Suprapubic skin (tissue), 4 donors: ENCODE measurements around the gene GRID2.
"Not testable (repeated sequence)": the region's sequence is repeated elsewhere in the genome, so short reads cannot be mapped to it uniquely, and the experiment has no call there.

Experiments
- POLR2A ChIP-seq, 2 donors: fragments of 450-650 bp; IDR thresholded peaks; one replicate each; pipeline ENCODE4 v1.6.1; 2017; ENCODE audit warnings: antibody characterized with exemption in 2 of 2, mild to moderate bottlenecking in 2 of 2, moderate library complexity in 2 of 2
- POLR2AphosphoS5 ChIP-seq, 3 donors: sonication (generic); formaldehyde crosslinking; IDR thresholded peaks; one replicate each; pipeline ENCODE4 v1.6.1; 2017; ENCODE audit warnings: antibody characterized with exemption in 3 of 3
- TF ChIP-seq, protein P1 (sequence below), 2 donors: fragments of 200-600 bp in 1 of 2; fragments of 450-650 bp in 1 of 2; sonication (generic) in 1 of 2; IDR thresholded peaks; one replicate each; pipeline ENCODE4 v1.5.1; 2016 to 2019; ENCODE audit warnings: antibody characterized with exemption in 2 of 2, mild to moderate bottlenecking in 1 of 2, moderate library complexity in 1 of 2

DNA sequence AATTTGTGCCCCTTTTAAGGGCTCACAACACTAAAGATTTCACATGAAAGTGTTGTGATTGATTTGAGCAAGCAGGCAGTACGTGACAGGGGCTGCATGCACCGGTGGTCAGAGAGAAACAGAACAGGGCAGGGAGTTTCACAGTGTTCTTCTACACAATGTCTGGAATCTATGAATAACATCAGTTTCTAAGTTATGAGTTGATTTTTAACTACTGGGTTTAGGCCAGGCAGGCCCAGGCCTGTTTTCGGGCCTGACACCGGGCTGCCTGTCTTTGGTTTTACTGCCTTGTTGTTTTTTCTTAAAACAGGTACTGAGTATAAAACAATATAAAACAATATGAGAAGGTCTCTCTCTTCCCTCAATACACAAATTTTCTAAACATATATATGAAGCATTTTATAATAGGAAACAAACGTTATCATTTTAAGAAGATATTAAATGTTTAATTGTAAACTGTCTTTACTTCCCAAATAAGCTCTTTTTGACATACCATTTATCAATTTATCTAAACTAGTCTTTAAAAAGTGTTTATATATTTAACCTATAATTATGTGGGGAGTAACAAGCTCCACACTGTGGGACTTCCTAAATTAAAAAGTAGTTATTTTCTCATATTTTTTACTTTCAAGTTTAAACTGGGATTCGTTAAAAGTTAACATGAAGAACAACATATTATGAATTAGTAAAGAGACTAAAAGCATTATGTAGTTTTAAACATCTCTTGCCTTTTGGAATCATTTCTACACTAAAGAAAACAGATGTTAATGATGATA, 997.2 kb downstream of the GRID2 start:
- TF ChIP-seq, protein P1, sequence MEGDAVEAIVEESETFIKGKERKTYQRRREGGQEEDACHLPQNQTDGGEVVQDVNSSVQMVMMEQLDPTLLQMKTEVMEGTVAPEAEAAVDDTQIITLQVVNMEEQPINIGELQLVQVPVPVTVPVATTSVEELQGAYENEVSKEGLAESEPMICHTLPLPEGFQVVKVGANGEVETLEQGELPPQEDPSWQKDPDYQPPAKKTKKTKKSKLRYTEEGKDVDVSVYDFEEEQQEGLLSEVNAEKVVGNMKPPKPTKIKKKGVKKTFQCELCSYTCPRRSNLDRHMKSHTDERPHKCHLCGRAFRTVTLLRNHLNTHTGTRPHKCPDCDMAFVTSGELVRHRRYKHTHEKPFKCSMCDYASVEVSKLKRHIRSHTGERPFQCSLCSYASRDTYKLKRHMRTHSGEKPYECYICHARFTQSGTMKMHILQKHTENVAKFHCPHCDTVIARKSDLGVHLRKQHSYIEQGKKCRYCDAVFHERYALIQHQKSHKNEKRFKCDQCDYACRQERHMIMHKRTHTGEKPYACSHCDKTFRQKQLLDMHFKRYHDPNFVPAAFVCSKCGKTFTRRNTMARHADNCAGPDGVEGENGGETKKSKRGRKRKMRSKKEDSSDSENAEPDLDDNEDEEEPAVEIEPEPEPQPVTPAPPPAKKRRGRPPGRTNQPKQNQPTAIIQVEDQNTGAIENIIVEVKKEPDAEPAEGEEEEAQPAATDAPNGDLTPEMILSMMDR (IDR thresholded peaks at IDR 0.05): not testable (repeated sequence)
- not testable (repeated sequence) for TF ChIP-seq POLR2A, POLR2AphosphoS5 (IDR thresholded peaks at IDR 0.05)
